ENCODE measurements around the gene SCNN1A. TPM values are rescaled to one million over a fixed set of nuclear protein-coding genes. Genes with fewer than 3 reads are reported as not detected.

SCNN1A gene
- total and polyA plus RNA-seq, 2 of the 13 experiments (the other 11 are each of a cell fraction or from before 2014, with no cell fraction given): 1.5 to 14.6 TPM

GRCh38 chr12:6321905-6322304 lies 53.5 kb downstream of the SCNN1A start:
- intact Hi-C loops (cut with micrococcal nuclease; ENCODE audit: unreplicated experiment) (no loop called here), in situ Hi-C loops (cut with HindIII; ENCODE audit: extremely low pct_ligation_motif_present, low pct_unique_long_range_greater_than_20kb) (no loop called here)
- Histone ChIP-seq H4K20me1 (ENCODE audit: insufficient read depth, low read length) (no peaks in the 10 kb centered on the region), H3K27ac (ENCODE audit: extremely low read length, insufficient read depth, low read length) (peak overlapping the region; percentile 37), H3K36me3 (replicated peaks in 1 of 2; ENCODE audit: control insufficient read depth in 1 of 2, insufficient read depth in 2 of 2, low read length in 2 of 2) (peaks cover 4 to 32% of the 10 kb centered on the region in 2 experiments; a peak in 3 of 5 replicates), H3K9ac (ENCODE audit: insufficient read depth, low read depth, low read length) (no peak overlapping the region; the same call in 1 of the 2 replicates), H3K4me3 (replicated peaks in 1 of 3; ENCODE audit: insufficient read depth in 1 of 3, low read depth in 2 of 3, low read length in 3 of 3) (no peak overlapping the region), H3K9me3 (ENCODE audit: low read length) (no peaks in the 10 kb centered on the region), H3K27me3 (ENCODE audit: control insufficient read depth in 1 of 2, insufficient read depth in 2 of 2, low read length in 2 of 2) (no peaks in the 10 kb centered on the region), H3K79me2 (ENCODE audit: insufficient read depth, low read length) (no peaks in the 10 kb centered on the region), H2AFZ (ENCODE audit: low read length) (no peak overlapping the region), H3K4me1 (ENCODE audit: insufficient read depth, low read length) (peaks cover 46% of the 10 kb centered on the region), H3K4me2 (ENCODE audit: low read depth, low read length) (no peak overlapping the region)
- peak; percentile 54 for FAIRE-seq
- 0 out of 2 replicates have a peak, but pooled peaks have one; percentile 31 for TF ChIP-seq FOSL2 (CRISPR knock-in tag; IDR thresholded peaks at IDR 0.05)
- TF ChIP-seq FOXJ3 (CRISPR knock-in tag; IDR thresholded peaks at IDR 0.05; ENCODE audit: borderline replicate concordance): no peak
- TF ChIP-seq ARID5B (CRISPR knock-in tag; IDR thresholded peaks at IDR 0.05): 0 out of 2 replicates have a peak, but pooled peaks have one; percentile 27
- TF ChIP-seq SAP130 (CRISPR knock-in tag; IDR thresholded peaks at IDR 0.05; ENCODE audit: low read depth): peak; percentile 19
- peak; percentile 39; the same call in 1 of the 2 replicates for TF ChIP-seq GATAD2A (CRISPR knock-in tag; IDR thresholded peaks at IDR 0.05)
- peak; percentile 34; the same call in 1 of the 2 replicates for TF ChIP-seq CEBPB (IDR thresholded peaks at IDR 0.05; ENCODE audit: borderline replicate concordance, low read depth, low read length)
- no peak for TF ChIP-seq SKIL (CRISPR knock-in tag; IDR thresholded peaks at IDR 0.05; ENCODE audit: borderline replicate concordance)
- TF ChIP-seq CEBPG (CRISPR knock-in tag; IDR thresholded peaks at IDR 0.05): peak; percentile 41; the same call in 1 of the 2 replicates
- ChIA-PET CTCF (ENCODE audit: low intra/inter-chr PET ratio, low total read pairs) (interaction anchor here (1.2 kb wide), 1 partner anchor 46 kb away, joined by 3 read pairs; no protein-coding TSS in a partner anchor), POLR2A (interaction anchor here (0.6 to 4.4 kb wide), 11 partner anchors 9 to 144 kb away, joined by 3 to 62 read pairs (median 5); partner anchors contain the start of genes LTBR and PLEKHG6)
- peak; percentile 69 for DNase-seq (ENCODE audit: low spot score)
- 49% methylated on average over 6 of the region's 6 CpGs for WGBS (ENCODE audit: low lambda C conversion rate)
- peak; percentile 18 for ATAC-seq
- no TSS peak for BruUV-seq (replicated peaks)

All from HepG2 (cell line).